HS-5 (cell line): Measurements from ENCODE around the gene ANTXR2.
A peak's percentile ranks its signal among the peaks of the same experiment; 100 is the strongest.

Experiments
- DNase-seq: peaks from one replicate; pipeline ENCODE4 v3.0.0-alpha.2; 2012; ENCODE audit warnings: low read depth

Gene ANTXR2

DNA sequence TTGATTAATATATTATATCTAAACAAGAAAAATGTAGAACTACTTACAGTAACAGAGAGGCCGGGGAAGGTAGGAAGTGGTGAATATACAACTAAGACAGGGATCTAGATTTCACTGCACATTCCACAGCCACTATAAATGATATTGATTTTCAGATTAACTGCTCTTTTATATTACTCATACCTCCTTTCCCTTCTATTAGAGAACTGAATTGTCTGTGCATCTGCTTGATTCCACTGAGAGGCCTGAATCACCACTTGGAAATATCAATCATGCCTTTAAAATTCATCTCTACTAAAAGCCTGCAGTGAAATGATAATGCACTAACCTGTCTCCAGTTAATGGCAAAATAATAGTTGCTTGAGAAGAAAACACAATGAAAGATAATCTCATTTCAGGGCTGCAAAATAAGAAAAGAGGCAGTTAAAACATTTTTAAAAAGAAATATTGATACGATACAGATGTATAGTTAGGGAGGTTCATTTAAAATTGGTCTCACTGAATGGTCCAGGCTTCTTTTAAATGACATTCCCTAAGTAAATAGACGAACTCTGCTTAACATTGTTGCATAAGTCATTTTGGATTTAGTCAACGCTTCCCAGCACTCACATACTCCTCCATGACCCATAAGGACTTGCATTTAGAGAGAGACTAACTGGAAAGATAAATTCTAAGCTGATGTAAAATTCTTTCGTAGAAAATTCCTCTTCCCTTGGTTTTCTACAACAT lies 3.8 kb downstream of the ANTXR2 start:
- DNase-seq = no peak

- DNase-seq = no peak
Measured at GRCh38 chr4:80065601-80066000, 7.4 kb downstream of the ANTXR2 start.

DNA sequence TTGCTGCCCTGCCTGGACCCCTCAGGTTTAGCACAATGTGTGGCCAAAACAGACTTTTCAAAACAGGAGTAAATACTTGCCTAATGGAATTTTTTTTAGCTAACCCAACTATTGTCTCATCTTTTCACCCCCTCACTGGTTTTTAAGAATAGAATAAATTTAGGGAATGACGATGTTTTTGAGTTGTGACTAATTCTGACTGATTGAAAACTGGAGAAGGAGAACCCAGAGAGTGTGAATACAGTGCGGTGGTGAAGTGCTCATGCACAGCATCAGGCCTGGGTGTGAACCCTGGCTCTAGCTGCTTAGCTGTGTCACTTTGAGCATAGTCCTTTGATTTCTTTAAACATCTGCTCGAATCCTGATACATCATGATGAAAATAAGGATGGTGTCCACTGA lies 10.5 kb downstream of the ANTXR2 start:
- DNase-seq = no peak

DNA sequence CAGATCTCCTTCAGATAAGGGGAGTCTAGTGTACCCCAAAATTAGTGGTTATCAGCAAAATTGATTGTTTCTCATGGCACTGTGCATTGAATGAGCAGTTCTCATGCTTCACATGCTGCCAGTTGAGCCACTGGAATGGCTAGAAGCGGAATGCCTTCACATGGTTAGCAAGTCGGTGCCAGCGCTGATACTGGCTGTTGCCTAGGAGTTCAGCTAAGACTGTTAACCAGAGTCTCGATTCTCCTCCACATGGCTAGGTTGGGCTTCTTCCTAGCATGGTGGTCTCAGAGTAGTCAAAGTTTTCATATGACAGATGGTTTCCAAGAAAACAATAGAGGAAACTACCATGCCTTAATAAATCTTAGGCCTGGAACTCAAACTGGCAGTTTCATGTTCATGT lies 12.2 kb downstream of the ANTXR2 start:
- DNase-seq = no peak

DNA sequence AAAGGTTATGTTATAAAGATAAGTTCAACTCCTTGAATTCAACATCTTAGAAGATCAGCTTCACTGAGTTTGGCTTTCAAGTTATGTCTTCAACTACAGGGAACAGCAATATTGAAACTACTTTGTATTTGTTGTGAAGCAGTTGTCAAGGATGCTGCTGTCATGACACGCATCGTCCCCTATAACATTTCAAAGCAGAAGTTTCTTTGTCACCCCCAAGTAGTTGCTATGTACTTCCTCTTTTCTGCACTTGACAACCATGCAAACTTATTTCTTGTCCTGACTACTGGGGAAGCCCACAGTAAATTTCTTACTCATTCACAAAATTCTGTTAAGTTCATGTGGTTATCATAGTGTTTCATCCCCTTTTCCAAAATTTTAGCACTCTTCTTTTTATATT lies 14.3 kb downstream of the ANTXR2 start:
- DNase-seq = no peak

DNA sequence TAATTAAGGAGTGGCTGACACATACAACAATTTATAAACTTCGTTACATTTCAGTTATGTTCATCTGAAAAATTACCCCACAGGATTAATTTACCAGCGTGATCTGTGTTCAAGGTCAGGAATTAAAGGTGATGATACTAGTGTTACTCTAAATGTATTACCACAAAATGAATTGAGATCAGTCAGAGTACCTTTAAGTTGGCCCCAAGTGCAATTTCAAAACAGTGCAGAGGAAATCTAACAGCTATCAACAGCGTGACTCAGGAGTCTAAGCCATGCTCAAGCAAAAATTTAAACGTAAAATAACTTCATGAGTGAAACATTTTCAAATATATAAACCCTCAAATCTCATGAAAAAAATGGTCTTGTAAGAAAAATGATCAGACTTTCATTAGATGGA lies 18.7 kb downstream of the ANTXR2 start:
- no peak for DNase-seq

DNA sequence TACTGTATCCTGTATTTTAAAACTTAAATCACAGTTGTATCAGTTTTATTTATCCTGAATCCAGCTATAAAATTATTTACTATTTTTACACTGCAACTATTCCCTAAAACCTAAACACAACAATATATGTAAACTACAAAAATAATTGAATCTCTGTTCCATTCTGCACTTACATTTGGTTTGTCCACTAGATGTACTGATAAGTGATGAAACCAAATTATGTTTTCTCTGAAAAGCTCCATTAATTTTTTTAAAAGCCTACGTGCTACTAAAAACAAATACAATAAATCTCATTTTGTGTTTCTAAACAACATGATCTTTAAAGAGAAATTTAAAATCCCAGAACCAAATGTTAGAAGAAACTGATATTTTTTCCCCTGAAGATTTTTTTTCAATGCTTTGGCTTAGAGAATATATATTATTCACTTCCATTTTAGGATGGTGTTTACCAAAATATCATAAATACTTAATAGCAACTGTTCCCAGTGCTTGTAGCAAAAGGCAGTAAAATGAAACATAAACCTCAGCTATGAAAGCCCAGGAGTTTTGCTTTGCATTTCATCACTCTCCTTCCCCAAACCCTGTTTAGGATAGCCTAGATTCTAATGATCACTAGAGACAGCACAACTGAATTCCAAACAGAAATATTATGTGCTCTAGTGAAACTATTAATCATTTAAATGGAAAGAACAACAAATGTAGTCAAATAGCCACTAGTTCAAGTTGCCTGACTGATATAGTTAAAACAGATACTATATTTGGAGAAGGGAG lies 19.7 kb downstream of the ANTXR2 start:
- no peak for DNase-seq

DNA sequence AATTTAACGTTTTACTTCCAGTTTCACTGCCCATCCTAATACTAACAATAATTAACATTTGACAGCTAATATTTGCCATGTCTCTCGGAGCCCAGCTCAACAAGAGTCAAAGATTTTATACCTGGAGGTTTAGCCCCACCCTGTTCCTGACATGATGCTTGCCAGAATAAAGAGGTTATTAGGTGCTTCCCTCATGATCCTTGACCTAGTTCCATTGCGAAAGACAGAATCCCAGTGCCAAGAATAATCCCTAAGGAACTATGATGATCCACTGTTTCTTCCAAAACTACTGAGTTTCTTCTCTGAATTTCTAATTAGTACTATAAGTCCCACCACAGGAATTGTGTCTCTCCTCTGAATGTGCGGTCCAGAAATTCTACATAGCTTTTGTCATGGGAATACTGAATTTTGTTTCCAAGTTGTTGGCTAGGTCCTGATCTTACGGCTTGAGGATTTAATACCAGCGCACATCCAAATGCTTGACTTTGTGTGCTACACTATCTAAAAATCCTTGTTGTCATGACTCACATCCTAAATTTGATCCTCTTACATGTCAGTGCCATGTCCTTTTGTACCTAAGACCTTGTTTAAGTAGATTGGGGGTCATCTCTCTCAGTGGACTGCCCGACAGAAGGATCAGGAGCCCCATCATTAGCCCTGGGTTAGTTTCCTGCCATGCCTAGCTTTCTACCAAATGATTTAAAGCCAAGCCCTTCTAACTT lies 23.1 kb downstream of the ANTXR2 start:
- DNase-seq = no peak

DNA sequence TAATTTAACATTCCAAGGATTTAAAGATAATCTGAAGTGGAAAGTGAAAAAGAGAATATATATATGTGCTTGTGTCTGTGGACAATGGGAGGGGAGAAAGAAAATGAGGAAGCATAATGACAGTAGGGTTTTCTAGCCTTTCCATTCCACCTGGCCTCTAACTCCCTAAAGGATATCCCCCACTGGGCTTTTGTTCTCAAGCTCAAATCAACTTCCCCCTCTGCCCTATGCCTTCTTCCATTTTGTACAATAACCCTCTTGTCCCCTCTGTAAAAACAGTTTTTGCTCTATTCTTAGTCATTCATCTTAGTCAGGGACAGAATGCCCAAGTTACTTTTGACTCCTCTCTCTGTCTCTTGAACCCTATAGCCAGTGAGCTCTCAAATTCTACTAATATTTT lies 23.6 kb downstream of the ANTXR2 start:
- DNase-seq = no peak

DNA sequence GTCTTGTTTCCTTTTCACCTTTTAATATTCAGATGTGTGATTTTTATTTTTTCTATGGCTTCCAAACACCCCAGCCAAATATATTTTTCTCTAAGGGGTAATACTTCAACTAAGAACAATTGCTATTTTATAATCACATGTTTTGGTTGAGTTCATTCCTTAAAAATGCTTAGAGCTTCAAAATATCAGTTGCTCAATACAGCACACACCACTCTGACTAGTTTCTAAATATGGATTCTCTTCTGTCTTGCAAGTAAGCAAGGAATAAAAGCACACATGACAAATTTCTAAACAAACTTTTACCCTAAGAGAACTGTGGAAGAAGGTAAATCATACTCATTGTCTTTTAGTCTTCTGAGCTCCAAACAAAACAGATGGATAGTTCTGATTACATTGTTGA lies 27.2 kb downstream of the ANTXR2 start:
- no peak for DNase-seq

GRCh38 chr4:80043541-80043940 lies 29.5 kb downstream of the ANTXR2 start:
- DNase-seq = no peak

DNA sequence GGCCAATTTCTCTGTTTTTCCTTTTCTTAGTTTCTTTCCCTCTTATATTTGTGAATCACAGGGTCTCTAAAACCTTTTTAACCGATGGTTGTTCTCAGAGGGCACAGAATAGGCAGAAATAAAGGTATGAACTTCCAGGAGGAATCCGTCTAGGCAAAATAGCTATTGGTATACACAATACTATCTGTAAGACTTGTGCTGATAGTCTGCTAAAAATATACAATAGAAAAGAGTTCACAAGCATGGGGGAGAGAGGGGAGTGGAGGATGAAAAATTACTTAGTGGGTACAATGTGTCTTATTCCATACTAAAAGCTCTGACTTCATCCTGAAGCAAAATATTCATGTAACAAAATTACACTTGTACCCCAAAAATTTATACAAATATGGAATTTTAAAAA lies 30.2 kb downstream of the ANTXR2 start:
- no peak for DNase-seq

DNA sequence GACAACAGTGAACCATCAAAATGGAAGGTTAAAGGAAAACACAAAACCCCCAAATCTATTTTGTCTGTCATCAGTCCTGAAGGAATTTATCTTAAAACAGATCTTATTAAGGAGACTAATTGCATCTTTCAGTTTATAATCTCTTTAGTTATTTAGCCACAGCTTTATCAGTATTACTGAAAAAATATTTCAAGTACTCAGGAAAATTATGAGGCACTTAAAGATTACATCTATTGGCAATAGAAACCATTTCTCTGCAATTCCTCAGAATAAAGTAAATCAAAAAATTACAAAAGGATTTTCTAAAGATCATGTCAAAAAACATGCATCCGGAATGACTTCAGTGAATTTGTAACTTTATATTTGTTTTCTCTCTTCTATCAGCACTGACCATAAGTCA lies 35.2 kb downstream of the ANTXR2 start:
- no peak for DNase-seq

DNA sequence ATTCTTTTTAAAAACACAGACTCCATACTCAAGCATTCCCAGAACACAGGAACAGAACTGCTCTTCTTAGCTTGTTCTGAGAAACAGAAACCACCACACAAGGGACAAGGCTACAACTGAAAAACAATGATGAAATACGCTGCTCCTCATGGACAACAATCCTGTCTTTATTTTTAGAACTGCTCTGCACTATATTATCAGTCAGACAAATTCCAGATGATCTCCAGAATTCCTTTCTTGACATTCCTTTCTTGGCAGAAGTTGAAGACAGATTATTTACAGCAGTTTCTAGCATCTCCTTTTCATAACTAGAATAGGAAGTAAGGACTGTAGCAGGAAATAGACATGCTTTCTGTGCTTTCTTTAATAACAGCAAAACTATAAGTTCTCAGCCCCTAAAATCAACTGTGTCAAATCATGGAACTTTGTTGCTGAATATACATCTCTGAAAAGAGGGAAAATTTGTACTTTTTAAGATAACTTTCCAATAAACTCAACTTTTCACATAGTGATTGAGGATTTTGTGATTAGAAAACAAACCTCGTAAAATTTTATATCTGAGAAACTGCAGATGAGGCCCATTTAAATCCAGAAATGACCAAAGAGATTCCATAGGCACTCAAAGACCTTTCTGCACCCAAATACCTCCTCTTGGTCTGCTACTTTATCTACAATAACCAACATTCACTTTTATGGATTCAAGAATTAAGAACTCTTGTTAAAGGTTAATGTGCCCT lies 35.9 kb downstream of the ANTXR2 start:
- DNase-seq = peak; percentile 29

- no peak for DNase-seq
Measured at GRCh38 chr4:80036306-80036705, 36.7 kb downstream of the ANTXR2 start.

GRCh38 chr4:80035336-80035735 lies 37.7 kb downstream of the ANTXR2 start:
- no peak for DNase-seq

DNA sequence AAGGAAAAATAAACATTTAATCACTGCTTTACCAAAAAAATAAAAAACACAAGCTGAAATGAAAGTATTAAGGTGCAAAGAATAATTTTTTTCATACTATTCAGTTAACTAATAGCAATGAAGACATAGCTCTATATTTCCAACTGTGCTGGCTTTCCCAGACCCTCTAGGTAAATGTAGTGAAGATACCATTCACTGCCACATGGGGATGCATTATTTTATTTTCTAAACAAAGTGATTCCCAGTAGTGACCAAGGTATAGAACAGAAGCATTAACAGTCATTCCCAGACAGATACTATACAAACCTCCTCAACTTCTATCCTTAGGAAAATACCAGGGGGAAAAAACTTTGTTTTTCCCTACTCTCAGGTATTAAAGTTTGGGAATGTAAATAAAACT lies 39.4 kb downstream of the ANTXR2 start:
- DNase-seq = no peak

GRCh38 chr4:80029364-80029763 lies 43.7 kb downstream of the ANTXR2 start:
- DNase-seq = no peak

GRCh38 chr4:80027611-80028010 lies 45.4 kb downstream of the ANTXR2 start:
- DNase-seq = no peak

GRCh38 chr4:80026100-80026499 lies 46.9 kb downstream of the ANTXR2 start:
- no peak for DNase-seq

GRCh38 chr4:80024335-80024734 lies 48.7 kb downstream of the ANTXR2 start:
- no peak for DNase-seq

- DNase-seq = no peak
Measured at GRCh38 chr4:80022282-80022681, 50.7 kb downstream of the ANTXR2 start.
